CMK (cell line): ENCODE data around the gene TMC2.
A peak's percentile ranks its signal among the peaks of the same experiment; 100 is the strongest.
"Not testable (repeated sequence)": the region's sequence is repeated elsewhere in the genome, so short reads cannot be mapped to it uniquely, and the experiment has no call there.

Experiments
- DNase-seq: peaks from one replicate; pipeline ENCODE4 v3.0.0-alpha.2; 2010; ENCODE audit warnings: low read depth

The TMC2 gene, protein sequence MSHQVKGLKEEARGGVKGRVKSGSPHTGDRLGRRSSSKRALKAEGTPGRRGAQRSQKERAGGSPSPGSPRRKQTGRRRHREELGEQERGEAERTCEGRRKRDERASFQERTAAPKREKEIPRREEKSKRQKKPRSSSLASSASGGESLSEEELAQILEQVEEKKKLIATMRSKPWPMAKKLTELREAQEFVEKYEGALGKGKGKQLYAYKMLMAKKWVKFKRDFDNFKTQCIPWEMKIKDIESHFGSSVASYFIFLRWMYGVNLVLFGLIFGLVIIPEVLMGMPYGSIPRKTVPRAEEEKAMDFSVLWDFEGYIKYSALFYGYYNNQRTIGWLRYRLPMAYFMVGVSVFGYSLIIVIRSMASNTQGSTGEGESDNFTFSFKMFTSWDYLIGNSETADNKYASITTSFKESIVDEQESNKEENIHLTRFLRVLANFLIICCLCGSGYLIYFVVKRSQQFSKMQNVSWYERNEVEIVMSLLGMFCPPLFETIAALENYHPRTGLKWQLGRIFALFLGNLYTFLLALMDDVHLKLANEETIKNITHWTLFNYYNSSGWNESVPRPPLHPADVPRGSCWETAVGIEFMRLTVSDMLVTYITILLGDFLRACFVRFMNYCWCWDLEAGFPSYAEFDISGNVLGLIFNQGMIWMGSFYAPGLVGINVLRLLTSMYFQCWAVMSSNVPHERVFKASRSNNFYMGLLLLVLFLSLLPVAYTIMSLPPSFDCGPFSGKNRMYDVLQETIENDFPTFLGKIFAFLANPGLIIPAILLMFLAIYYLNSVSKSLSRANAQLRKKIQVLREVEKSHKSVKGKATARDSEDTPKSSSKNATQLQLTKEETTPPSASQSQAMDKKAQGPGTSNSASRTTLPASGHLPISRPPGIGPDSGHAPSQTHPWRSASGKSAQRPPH

DNA sequence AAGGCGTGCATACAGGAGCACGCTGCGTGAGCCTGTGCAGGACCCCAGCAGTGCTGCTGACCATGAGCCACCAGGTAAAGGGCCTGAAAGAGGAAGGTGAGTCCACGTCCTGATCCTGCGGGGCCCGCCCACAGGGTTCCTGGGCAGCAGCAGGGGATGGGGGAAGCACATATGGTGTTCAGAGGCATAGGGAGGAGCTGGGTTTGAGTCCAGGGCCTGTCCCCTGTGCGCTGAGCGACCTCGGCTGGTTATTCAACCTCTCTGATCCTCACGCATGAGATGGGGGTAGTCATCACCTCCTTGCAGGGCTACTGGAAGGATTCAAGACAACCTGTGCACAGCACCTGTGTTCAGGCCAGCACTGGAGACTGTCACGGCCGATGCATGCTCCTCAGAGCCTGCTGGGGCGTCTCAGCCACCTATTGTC, at the start of gene TMC2:
Gene TMC2, plus strand, starts transcription at position 14 of the 427 bp plus-strand sequence. Its CDS starts 49 bp downstream, at position 63.
- no peak for DNase-seq

DNA sequence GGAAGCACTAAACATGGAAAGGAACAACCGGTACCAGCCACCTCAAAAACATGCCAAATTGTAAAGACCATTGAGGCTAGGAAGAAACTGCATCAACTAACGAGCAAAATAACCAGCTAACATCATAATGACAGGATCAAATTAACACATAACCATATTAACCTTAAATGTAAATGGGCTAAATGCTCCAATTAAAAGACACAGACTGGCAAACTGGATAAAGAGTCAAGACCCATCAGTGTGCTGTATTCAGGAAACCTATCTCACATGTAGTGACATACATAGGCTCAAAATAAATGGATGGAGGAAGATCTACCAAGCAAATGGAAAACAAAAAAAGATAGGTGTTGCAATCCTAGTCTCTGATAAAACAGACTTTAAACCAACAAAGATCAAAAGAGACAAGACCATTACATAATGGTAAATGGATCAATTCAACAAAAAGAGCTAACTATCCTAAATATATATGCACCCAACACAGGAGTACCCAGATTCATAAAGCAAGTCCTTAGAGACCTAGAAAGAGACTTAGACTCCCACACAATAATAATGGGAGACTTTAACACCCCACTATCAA, 33.5 kb upstream of the TMC2 start:
- not testable (repeated sequence) for DNase-seq

DNA sequence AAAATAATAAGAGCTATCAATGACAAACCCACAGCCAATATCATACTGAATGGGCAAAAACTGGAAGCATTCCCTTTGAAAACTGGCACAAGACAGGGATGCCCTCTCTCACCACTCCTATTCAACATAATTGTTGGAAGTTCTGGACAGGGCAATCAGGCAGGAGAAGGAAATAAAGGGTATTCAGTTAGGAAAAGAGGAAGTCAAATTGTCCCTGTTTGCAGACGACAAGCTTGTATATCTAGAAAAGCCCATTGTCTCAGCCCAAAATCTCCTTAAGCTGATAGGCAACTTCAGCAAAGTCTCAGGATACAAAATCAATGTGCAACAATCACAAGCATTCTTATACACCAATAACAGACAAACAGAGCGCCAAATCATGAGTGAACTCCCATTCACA, 31.6 kb upstream of the TMC2 start:
- DNase-seq, result not testable (repeated sequence)

DNA sequence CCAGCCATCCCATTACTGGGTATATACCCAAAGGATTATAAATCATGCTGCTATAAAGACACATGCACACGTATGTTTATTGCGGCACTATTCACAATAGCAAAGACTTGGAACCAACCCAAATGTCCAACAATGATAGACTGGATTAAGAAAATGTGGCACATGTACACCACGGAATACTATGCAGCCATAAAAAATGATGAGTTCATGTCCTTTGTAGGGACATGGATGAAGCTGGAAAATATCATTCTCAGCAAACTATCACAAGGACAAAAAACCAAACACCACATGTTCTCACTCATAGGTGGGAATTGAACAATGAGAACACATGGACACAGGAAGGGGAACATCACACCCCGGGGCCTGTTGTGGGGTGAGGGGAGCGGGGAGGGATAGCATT, 29.9 kb upstream of the TMC2 start:
- DNase-seq, result not testable (repeated sequence)

DNA sequence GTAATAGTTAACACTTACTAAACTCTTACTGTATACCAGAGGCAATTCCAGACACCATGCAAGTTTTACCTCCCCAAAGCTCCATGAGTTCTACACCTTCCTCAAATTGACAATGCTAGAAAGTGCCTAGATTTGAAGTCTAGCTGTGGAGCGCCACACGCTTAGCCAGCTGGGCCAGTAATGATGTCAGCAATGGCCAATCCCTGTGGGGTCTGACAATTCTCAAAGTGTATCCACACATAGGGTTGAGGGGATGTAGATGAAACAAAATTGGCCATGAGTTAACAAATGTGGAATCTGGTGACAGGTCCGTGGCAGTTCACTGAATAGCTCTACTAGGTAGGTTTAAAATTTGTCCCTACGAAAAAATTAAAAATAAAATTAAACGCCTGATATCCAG, 28.9 kb upstream of the TMC2 start:
- DNase-seq, result no peak

DNA sequence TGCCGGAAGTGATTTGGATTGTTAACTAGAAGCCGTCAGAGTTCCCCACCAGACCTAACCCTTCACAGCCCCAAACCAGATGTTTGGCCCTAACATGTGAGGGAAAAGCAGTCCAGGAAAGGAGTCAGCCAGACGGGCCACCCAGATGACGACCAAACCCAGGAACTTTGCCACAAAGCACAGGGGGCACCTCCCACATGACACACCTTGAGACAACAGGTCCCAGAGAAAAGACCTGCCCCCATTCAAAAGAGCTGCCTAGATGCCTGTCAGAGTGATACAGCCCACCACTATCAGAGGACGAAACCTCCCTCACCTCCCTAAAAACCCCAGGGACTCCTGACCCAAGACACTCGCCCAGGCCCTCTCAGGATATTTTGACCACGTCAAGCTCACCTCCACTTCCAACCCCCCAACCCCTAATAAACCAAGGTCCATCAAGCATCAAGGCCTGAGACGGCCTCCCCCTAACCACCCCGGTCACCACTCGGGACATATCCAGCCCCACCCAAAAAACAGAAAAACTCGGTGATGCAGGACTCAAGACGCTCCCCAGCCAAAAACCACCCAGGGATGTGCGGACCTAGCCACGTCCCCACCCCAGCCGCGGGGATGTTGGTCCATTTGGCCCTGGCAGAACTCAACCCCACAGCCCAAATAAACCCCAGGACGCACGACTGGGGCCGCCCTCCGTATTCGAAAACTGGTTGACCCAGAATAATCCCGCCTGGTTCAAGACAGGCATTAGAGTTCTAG, 28.3 kb upstream of the TMC2 start:
- DNase-seq, result no peak

DNA sequence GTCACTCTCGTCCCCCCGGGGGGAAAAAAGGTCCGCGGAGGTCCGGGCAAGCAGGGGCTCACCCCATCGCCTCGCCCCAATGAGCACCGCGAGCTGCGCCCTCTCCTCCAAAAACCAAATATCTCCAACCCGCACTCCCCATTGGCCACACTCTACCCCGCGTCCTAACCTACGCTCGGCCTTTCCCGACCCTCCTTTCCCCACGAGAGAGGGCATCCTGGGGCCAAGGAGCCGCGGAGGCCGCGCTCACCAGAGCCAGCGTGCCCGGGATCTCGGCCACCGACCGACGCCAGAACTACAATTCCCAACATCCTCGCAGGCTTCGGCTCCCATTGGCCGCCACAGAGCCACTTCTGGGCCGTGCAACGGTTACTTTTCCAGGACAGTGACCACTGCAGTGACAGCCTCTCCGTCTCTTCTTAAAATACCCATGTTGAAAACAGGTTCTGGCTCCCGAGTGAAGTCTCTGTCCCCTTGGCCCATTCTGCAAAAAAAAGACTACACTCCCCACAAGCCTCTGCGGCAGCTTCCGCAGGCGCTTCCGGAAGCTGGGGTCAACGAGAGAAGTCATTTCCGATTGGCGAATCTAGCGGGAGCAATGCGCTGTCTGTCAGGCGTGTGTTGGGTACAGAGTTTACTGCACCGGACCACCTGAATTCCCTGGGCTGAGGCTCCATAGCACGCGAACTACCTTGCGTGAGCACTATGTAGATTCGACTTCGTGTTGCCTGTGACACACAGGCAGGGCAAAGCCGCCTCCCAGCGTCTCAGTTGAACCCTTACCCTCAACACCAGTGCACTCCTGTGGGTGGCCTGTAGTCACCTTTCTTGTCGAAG, 27.5 kb upstream of the TMC2 start, which contains the start of gene ZNF343:
Gene ZNF343, minus strand, starts transcription at position 285 of the 837 bp plus-strand sequence. CDS start 15,020 bp downstream, outside the sequence.
- peak; percentile 59 for DNase-seq

DNA sequence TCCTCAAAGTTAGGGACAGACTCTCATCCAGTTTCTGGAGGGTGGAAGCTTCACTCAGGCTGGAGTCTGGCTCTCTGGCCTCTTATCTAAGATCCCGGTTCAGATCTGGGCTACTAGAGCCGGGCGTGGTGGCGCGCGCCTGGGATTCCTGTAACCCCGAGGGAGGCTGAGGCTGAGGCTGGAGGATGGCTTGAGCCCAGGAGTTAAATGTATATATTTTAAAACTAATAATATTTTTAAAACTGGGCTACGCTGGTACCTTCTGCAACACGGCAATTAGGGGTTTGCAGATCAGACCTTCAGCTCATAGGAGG, 26.9 kb upstream of the TMC2 start:
- no peak for DNase-seq

DNA sequence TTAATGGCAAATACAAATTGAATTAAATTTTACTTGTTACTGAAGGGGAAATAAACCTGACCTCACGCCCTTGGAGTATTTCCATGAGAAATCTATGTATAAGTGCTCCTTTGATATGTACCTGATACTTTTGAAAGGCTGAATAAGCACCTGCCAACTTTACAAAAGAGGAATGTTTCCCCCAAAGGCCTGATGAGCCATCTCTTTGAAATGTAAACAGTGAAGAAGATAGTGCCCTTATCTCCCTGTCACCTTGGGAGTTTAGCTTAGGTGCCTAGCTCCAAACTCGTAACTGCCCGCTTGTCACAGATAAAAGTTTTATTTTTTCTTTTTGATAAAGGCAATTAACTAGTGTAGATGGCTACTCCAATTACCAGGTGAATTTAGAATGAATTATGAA, 26.6 kb upstream of the TMC2 start:
- DNase-seq, result no peak

DNA sequence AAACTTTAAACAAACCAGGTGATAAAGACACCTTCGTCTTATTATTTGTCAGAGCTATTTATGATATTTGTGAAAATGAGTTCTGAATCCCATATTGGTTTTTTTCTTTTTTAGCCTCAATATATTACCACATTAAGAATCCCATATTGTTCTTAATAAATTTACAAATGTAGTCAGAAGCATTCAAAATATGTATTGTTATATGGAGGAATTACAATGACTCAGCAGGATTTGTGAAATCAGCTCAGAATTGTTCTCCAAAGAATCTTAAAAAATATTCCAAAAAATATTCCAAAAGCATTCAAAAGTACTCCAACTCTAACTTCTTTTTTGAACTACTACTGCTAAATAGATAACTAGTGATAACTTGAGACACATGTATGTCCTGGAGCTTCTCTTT, 21.2 kb upstream of the TMC2 start:
- DNase-seq, result no peak

DNA sequence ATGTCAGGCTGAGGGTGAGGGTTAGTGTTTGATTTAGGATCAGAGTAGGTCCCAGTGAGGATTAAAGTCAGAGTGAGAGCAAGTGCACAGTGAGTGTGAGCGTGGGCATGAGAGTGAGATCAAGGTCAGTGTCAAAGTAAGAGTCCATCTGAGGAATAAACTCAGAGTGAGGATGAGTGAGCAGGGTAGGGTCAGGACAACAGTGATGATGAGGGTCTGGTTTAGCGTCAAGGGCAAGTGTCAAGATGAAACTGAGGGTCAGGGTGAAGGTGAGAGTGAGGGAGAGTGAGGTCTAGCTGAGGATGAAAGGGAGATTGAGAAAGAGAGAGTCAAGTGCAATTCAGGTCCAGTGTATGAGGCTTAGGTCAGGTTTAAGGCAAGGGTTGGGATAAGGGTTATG, 20.0 kb upstream of the TMC2 start:
- no peak for DNase-seq

DNA sequence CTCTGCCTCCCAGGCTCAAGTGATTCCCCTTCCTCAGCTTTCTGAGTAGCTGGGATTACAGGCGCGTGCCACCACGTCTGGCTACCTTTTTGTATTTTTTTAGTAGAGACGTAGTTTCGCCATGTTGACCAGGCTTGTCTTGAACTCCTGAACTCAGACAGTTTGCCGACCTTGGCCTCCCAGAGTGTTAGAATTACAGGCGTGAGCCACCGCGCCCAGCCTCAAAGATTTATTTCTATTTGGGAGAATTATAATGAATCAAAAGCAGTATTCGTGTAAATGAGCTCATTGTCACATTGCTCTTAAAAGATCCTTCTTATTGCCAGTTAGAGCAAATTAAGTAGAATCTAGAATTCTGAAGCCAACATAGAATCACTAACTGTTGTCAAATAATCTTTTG, 18.3 kb upstream of the TMC2 start:
- no peak for DNase-seq

DNA sequence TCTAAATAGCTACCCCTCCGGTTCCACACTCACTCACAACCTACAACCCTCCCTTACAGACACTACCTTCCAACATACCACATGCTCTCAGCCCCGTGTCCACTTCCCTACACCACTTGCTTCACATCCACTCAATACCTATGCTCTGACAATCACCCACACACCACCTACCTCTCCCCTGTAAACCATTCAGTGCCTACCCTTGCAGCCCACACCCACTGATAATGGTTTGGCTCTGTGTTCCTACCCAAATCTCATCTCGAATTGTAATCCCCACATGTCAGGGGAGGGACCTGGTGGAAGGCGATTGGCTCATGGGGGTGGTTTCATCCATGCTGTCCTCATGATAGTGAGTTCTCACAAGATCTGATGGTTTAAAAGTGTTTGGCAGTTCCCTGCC, 17.8 kb upstream of the TMC2 start:
- no peak for DNase-seq

DNA sequence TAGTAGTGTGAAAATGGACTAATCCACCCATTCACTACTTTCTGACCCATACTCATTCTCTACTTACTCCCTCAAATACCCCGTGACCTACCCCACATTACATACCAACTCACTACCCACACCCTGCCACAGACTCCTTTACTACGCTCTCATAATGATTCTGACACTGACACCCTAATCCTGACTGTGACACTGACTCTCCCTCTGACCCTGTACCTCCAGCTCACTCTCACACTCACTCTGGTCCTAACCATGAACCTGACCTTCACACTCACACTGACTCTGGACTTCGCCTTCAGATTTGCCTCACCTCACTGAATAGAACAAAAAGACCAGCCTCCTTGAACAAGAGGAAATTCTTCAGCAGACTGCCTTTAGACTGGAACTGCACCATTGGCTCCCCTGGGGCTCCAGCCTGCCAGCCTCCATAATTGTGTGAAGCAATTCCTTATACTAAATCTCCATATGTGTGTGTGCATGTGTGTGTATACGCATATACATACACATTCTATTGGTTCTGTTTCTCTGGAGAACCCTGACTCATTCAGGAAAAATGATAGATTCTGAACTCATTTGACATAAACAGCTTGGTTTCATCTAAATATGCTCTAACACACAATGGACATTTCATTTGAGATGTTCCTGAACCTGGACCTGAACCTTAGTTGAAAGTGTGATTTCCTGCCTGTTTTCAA, 17.1 kb upstream of the TMC2 start:
- DNase-seq, result no peak

DNA sequence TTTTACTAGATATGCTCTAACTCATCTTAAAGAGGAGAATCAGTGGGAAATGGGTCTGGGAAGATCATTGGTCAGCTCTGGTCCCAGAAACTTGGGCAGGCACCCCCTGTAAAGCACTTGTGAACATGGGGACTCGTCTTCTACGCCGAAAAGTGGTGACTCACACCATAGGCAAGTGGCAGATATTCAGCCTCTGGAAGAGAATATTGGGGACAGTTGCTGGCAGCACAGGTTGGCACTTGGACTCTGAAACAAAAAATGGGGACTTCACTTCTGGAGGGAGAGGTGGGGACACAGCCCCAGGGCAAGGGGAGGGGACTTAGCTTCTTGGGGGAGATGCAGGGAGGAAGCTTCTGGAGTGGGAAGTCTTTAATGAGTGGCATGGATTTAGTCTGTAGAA, 15.8 kb upstream of the TMC2 start:
- no peak for DNase-seq

DNA sequence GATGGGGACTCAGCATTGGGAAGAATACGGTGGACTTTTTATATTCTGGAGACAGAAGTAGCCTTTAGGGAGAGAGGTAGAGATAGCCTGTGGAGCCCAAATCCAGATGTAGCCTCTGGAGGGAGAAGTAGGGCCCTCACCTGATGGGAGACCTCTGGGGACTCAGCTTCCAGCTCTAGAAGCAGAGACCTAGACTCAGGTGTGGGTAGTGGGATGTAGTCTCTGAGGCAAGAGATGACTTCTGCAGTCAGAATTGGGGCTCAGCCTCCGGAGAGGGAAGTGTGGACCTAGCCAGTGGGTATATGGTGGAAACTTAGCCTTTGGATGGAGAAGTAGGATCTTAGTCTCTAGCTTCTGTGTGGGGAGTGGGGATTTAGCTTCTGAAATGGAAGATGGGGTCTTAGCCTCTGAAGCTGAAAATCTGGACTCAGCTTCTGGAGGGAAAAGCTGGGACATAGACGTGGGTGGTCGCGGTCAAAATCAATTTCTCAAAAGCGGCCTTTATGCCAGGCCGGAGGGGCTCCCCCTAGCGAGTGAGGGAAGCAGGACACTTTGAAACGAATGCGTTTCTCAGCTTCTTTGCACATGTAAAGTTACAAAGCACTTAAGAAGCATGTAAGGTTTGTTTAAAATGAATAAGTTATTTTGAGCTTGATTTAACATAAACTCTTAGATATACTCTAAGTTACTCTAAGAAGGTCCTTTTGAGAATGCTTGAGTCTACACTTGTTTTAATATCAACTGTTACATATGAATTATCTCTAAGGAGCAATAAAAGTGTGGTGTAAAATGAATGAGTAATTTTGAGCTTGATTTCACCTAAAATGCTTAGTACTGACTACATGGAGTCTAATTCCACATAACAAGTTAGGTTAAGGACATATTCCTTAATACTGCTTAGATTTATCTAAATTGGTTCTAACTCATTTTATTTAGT, 14.7 kb upstream of the TMC2 start:
- peak; percentile 37 for DNase-seq

DNA sequence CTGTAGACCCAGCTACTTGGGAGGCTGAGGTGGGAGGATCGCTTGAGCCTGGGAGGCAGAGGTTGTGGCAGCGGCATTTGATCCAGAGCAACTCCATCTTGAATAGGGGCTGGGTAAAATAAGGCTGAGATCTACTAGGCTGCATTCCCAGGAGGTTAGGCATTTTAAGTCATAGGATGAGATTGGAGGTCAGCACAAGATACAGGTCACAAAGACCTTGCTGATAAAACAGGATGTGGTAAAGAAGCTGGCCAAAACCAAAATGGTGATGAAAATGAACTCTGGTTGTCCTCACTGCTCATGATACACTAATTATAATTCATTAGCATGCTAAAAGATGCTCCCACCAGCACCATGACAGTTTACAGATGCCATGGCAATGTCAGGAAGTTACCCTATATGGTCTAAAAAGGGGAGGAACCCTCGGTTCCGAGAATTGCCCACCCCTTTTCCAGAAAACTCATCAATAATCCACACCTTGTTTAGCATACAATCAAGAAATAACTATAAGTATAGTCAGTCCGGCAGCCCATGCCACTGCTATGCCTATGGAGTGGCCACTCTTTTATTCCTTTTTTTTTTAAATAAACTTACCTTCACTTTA, 13.4 kb upstream of the TMC2 start:
- not testable (repeated sequence) for DNase-seq

DNA sequence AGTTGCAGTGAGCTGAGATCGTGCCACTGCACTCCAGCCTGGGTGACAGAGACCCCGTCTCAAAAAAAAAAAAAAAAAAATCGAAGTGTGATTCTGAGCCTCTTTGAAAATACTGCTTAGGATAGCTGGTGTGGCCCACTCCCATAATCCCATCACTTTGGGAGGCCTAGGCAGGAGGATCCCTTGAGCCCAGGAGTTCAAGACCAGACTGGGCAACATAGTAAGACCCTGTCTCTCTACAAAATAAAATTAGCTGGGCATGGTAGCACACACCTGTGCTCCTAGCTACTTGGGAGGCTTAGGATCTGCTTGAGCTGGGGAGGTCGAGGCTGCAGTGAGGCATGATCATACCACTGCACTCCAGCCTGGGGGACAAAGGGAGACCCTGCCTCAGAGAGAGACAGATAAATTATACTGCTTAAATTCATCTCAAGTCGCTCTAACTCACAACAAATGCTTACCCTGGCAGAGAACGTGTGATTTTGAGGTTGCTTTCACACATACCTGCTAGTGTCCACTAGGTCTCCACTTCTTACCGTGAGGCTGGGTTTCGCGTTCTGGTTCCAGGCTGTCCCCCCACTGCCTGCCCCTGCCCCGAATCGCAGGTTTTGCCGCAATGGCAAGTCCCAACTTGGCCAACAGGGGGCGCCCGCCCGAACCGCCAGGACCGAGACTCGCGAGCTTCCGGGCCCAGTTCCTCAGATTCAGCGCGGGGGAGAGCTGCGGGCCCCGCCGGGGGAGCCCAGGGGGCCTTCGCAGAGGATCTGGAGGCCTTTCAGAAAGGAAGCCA, 12.3 kb upstream of the TMC2 start:
- peak; percentile 75 for DNase-seq
